Endodermal cell (in vitro differentiated cells): Measurements from ENCODE around the gene NFAT5. TPM values are rescaled to one million over a fixed set of nuclear protein-coding genes. Genes with fewer than 3 reads are reported as not detected.
A peak's percentile ranks its signal among the peaks of the same experiment; 100 is the strongest.

Experiments
- DNase-seq: peaks from one replicate; pipeline ENCODE4 v3.0.0-alpha.2; 2017
- H3K27ac ChIP-seq: 2 replicates; pipeline ENCODE4 v1.5.1; 2013; ENCODE audit warnings: mild to moderate bottlenecking, low read depth, low read length, moderate library complexity
- H3K27me3 ChIP-seq: 2 replicates; pipeline ENCODE4 v1.6.1; 2013; ENCODE audit warnings: mild to moderate bottlenecking, low read length, moderate library complexity; ENCODE audit not compliant: insufficient read depth, control insufficient read depth, poor library complexity, severe bottlenecking
- H3K36me3 ChIP-seq: 2 replicates; pipeline ENCODE4 v1.7.0; 2013; ENCODE audit warnings: mild to moderate bottlenecking, low read length, moderate library complexity; ENCODE audit not compliant: control insufficient read depth, insufficient read depth
- H3K4me1 ChIP-seq: one replicate; pipeline ENCODE4 v1.7.0; 2013; ENCODE audit warnings: low read length; ENCODE audit not compliant: control insufficient read depth, insufficient read depth
- H3K4me3 ChIP-seq: 2 replicates; pipeline ENCODE4 v1.5.1; 2013; ENCODE audit warnings: mild to moderate bottlenecking, low read length, moderate library complexity
- H3K9ac ChIP-seq: 2 replicates; pipeline ENCODE4 v1.6.1; 2013; ENCODE audit warnings: mild to moderate bottlenecking, low read length, moderate library complexity; ENCODE audit not compliant: poor library complexity, severe bottlenecking; ENCODE audit errors: extremely low read depth
- H3K9me3 ChIP-seq: 2 replicates; pipeline ENCODE4 v1.6.1; 2013; ENCODE audit warnings: mild to moderate bottlenecking, low read length, moderate library complexity; ENCODE audit not compliant: control insufficient read depth
- H3K27ac Mint-ChIP-seq: 2 replicates; pipeline ENCODE4 v1.8.0; 2020; ENCODE audit warnings: mixed read lengths
- H3K27me3 Mint-ChIP-seq: 2 replicates; pipeline ENCODE4 v1.8.0; 2021; ENCODE audit warnings: mild to moderate bottlenecking, mixed read lengths; ENCODE audit not compliant: insufficient read depth
- H3K36me3 Mint-ChIP-seq: 2 replicates; pipeline ENCODE4 v1.8.0; 2020; ENCODE audit warnings: low read depth, mixed read lengths
- H3K4me1 Mint-ChIP-seq: 2 replicates; pipeline ENCODE4 v1.8.0; 2020; ENCODE audit warnings: mixed read lengths
- H3K4me3 Mint-ChIP-seq: 2 replicates; pipeline ENCODE4 v1.8.0; 2020; ENCODE audit warnings: mild to moderate bottlenecking, moderate library complexity, mixed read lengths
- H3K9me3 Mint-ChIP-seq: 2 replicates; pipeline ENCODE4 v1.8.0; 2020; ENCODE audit warnings: mild to moderate bottlenecking, mixed read lengths
- CTCF ChIP-seq: fragments of 200-600 bp; sonication (generic); conservative IDR thresholded peaks from 2 replicates; pipeline ENCODE4 v1.5.0; 2021; ENCODE audit warnings: antibody characterized with exemption, mild to moderate bottlenecking
- WGBS, 2 experiments: methylation state at CpG; one replicate each; pipeline versions ENCODE4 v1.1.5 to v1.1.7; 2013; ENCODE audit warnings: missing lambda C conversion rate in 2 of 2, mixed read lengths in 1 of 2; ENCODE audit not compliant: insufficient coverage in 1 of 2, insufficient read length in 1 of 2; 5-methylcytosine and 5-hydroxymethylcytosine counted together
- total RNA-seq, 2 donors: library from RNA; stranded (reverse); fragmentation: NEBNext Ultra II Directional in 1 of 2; extraction: Animal tissue kit (Norgen Biotek cat#: 25700) in 1 of 2; gene quantifications; 2 replicates in 1 of 2; 3 replicates in 1 of 2; pipeline ENCODE4 v1.2.1, GENCODE V29; 2021

The NFAT5 gene
- total RNA-seq, 2 donors from 2014 or later = 38.8 to 40.3 TPM

- Histone ChIP-seq H3K27ac (no peak overlapping the region), H3K4me1 (peaks cover 8% of the 10 kb centered on the region), H3K4me3 (no peak overlapping the region), H3K27me3 (no peaks in the 10 kb centered on the region), H3K9ac (no peak overlapping the region), H3K9me3 (no peaks in the 10 kb centered on the region), H3K36me3 (no peaks in the 10 kb centered on the region)
- no peak overlapping the region for H3K27ac Mint-ChIP-seq
- DNase-seq = no peak
- no peaks in the 10 kb centered on the region for H3K36me3 Mint-ChIP-seq
- peaks cover 3% of the 10 kb centered on the region for H3K9me3 Mint-ChIP-seq
- no peaks in the 10 kb centered on the region for H3K27me3 Mint-ChIP-seq
- no peak overlapping the region for H3K4me3 Mint-ChIP-seq
- no peak for TF ChIP-seq CTCF
- peaks cover 16% of the 10 kb centered on the region for H3K4me1 Mint-ChIP-seq
Measured at GRCh38 chr16:69561901-69562300, 3.9 kb upstream of the NFAT5 start.

GRCh38 chr16:69562813-69563212 lies 3.0 kb upstream of the NFAT5 start:
- Mint-ChIP-seq H3K36me3 (no peaks in the 10 kb centered on the region), H3K27me3 (no peaks in the 10 kb centered on the region), H3K4me3 (no peak overlapping the region), H3K27ac (no peak overlapping the region), H3K4me1 (peaks cover 21% of the 10 kb centered on the region), H3K9me3 (no peaks in the 10 kb centered on the region)
- WGBS, 2 experiments = 96 to 100% methylated on average over 3 of the region's 3 CpGs
- H3K9ac ChIP-seq = no peak overlapping the region
- H3K27me3 ChIP-seq = no peaks in the 10 kb centered on the region
- TF ChIP-seq CTCF = no peak
- no peaks in the 10 kb centered on the region for H3K36me3 ChIP-seq
- DNase-seq = no peak
- H3K4me3 ChIP-seq = no peak overlapping the region
- H3K27ac ChIP-seq = no peak overlapping the region
- peaks cover 8% of the 10 kb centered on the region for H3K4me1 ChIP-seq
- no peaks in the 10 kb centered on the region for H3K9me3 ChIP-seq

GRCh38 chr16:69563605-69564580 lies 1.9 kb upstream of the NFAT5 start:
- peaks cover 23% of the 10 kb centered on the region for H3K4me1 Mint-ChIP-seq
- peak overlapping the region; percentile 90 for H3K27ac Mint-ChIP-seq
- Histone ChIP-seq H3K4me1 (peaks cover 8% of the 10 kb centered on the region), H3K9me3 (no peaks in the 10 kb centered on the region), H3K9ac (no peak overlapping the region), H3K4me3 (peak overlapping the region; percentile 57), H3K27ac (no peak overlapping the region), H3K27me3 (no peaks in the 10 kb centered on the region), H3K36me3 (peaks cover 5% of the 10 kb centered on the region)
- H3K4me3 Mint-ChIP-seq = peak overlapping the region; percentile 94
- no peaks in the 10 kb centered on the region for H3K9me3 Mint-ChIP-seq
- H3K36me3 Mint-ChIP-seq = no peaks in the 10 kb centered on the region
- 24 to 50% methylated on average over 7 to 13 of the region's 13 CpGs for WGBS, 2 experiments
- H3K27me3 Mint-ChIP-seq = no peaks in the 10 kb centered on the region
- no peak for TF ChIP-seq CTCF
- peak; percentile 72 for DNase-seq
